Vagina (tissue), 2 donors: ENCODE data around the gene MARK2.
"Not testable (repeated sequence)": the region's sequence is repeated elsewhere in the genome, so short reads cannot be mapped to it uniquely, and the experiment has no call there.

ENCODE experiments used
- POLR2A ChIP-seq, 2 donors: fragments of 450-650 bp; IDR thresholded peaks; one replicate each; pipeline ENCODE4 v1.6.1; 2017; ENCODE audit warnings: antibody characterized with exemption in 2 of 2, mild to moderate bottlenecking in 2 of 2, moderate library complexity in 2 of 2
- POLR2AphosphoS5 ChIP-seq, 2 donors: sonication (generic); formaldehyde crosslinking; IDR thresholded peaks; one replicate each; pipeline ENCODE4 v1.9.0; 2017; ENCODE audit warnings: antibody characterized with exemption in 2 of 2, mild to moderate bottlenecking in 2 of 2, low read depth in 1 of 2; ENCODE audit not compliant: insufficient read depth in 1 of 2
- TF ChIP-seq, protein P1 (sequence below), 3 experiments: fragments of 450-650 bp in 2 of 3; fragments of 200-600 bp in 1 of 3; sonication (generic) in 1 of 3; IDR thresholded peaks; one replicate each; pipeline ENCODE4 v1.5.1; 2017 to 2019; ENCODE audit warnings: antibody characterized with exemption in 3 of 3, mild to moderate bottlenecking in 2 of 3, moderate library complexity in 2 of 3

DNA sequence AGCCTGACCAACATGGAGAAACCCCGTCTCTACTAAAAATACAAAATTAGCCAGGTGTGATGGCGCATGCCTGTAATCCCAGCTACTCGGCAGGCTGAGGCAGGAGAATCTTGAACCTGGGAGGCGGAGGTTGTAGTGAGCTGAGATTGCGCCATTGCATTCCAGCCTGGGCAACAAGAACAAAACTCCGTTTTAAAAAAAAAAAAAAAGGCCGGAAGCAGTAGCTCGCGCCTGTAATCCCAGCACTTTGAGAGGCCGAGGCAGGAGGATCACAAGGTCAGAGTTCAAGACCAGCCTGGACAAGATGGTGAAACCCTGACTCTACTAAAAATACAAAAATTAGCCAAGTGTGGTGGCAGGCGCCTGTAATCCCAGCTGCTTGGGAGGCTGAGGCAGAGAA lies 28.5 kb upstream of the MARK2 start:
- not testable (repeated sequence) for TF ChIP-seq POLR2A (IDR thresholded peaks at IDR 0.05); POLR2AphosphoS5 (IDR thresholded peaks at IDR 0.05; ENCODE audit: insufficient read depth in 1 of 2, low read depth in 1 of 2)
- TF ChIP-seq, protein P1, sequence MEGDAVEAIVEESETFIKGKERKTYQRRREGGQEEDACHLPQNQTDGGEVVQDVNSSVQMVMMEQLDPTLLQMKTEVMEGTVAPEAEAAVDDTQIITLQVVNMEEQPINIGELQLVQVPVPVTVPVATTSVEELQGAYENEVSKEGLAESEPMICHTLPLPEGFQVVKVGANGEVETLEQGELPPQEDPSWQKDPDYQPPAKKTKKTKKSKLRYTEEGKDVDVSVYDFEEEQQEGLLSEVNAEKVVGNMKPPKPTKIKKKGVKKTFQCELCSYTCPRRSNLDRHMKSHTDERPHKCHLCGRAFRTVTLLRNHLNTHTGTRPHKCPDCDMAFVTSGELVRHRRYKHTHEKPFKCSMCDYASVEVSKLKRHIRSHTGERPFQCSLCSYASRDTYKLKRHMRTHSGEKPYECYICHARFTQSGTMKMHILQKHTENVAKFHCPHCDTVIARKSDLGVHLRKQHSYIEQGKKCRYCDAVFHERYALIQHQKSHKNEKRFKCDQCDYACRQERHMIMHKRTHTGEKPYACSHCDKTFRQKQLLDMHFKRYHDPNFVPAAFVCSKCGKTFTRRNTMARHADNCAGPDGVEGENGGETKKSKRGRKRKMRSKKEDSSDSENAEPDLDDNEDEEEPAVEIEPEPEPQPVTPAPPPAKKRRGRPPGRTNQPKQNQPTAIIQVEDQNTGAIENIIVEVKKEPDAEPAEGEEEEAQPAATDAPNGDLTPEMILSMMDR (IDR thresholded peaks at IDR 0.05), result not testable (repeated sequence)
